GM18867 (cell line): Measurements from ENCODE around the gene ZFP36.

Experiments used
- ATAC-seq: cut with Tn5 transposase; IDR thresholded peaks from one replicate; pipeline ENCODE4 v1.9.1; 2021; ENCODE audit warnings: mild to moderate bottlenecking, moderate library complexity; ENCODE audit not compliant: unreplicated experiment

The ZFP36 gene

GRCh38 chr19:39382991-39383828 is 23.4 kb upstream of the ZFP36 start:
- no peak for ATAC-seq

GRCh38 chr19:39384839-39385568 is 21.6 kb upstream of the ZFP36 start:
- ATAC-seq, result no peak

GRCh38 chr19:39385629-39386411 is 20.8 kb upstream of the ZFP36 start:
- ATAC-seq, result no peak

- no peak for ATAC-seq
Measured at GRCh38 chr19:39386557-39386956, 20.1 kb upstream of the ZFP36 start.

GRCh38 chr19:39388657-39389056 is 18.0 kb upstream of the ZFP36 start:
- no peak for ATAC-seq

GRCh38 chr19:39389631-39390414 is 16.8 kb upstream of the ZFP36 start:
- no peak for ATAC-seq

GRCh38 chr19:39390451-39390750 is 16.2 kb upstream of the ZFP36 start:
- ATAC-seq, result no peak

GRCh38 chr19:39390751-39391437 is 15.8 kb upstream of the ZFP36 start, which contains the start of the genes MED29 and PAF1:
TSS of gene MED29 (plus strand) at chr19:39391378. CDS start at chr19:39391423, 45 bp downstream.
TSS of gene PAF1 (minus strand) at chr19:39391106. CDS start at chr19:39390864, 242 bp downstream.
- peak; percentile 92 for ATAC-seq

- ATAC-seq, result peak; percentile 31
Measured at GRCh38 chr19:39397360-39398296, 9.0 kb upstream of the ZFP36 start.

GRCh38 chr19:39398297-39398864 is 8.3 kb upstream of the ZFP36 start:
- no peak for ATAC-seq

- ATAC-seq, result no peak
Measured at GRCh38 chr19:39399668-39400050, 7.0 kb upstream of the ZFP36 start.

- ATAC-seq, result no peak
Measured at GRCh38 chr19:39400061-39400460, 6.6 kb upstream of the ZFP36 start.

GRCh38 chr19:39401070-39401548 is 5.5 kb upstream of the ZFP36 start:
- ATAC-seq, result no peak

- no peak for ATAC-seq
Measured at GRCh38 chr19:39401549-39402345, 4.9 kb upstream of the ZFP36 start.

- ATAC-seq, result no peak
Measured at GRCh38 chr19:39402346-39403300, 4.0 kb upstream of the ZFP36 start.
